ENCODE measurements around the gene F2R. TPM values are rescaled to one million over a fixed set of nuclear protein-coding genes. Genes with fewer than 3 reads are reported as not detected.

F2R gene
- total and polyA plus RNA-seq, 9 of the 15 experiments (the other 6 are each of a cell fraction or from before 2014, with no cell fraction given), result 4.0 to 34.7 (median 15.1) TPM

DNA sequence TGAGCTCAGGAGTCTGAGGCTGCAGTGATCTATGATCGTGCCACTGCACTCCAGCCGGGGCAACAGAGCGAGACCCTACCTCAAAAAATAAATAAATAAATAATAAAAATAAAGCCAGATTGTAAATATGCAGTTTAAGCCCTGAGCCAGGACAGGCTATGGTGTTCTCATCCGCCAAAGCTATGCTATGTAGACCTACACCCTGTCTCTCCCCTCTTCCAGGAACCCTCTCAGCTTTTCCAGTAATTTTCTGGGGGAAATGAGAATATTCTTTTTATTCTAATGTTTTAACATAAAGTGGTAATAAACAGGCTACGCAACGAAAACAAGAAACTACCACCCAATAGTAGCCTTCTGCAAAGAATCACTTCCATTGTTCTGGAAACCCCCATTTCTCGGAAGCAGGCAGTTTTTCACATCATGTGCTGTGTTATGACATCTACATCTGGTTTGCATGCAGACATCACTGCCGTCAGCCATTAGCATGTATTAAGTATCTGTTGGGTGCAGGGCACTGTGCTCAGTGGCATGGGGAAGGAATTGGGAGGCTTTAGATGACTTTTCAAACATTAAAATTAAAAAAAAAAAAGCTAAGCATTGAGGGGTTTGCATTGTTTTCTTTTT, 38.0 kb upstream of the F2R start (continued):
- TF ChIP-seq FOXP1 (CRISPR knock-in tag; IDR thresholded peaks at IDR 0.05) (no peak), ERF (CRISPR knock-in tag; IDR thresholded peaks at IDR 0.05) (no peak), HSF4 (CRISPR knock-in tag; IDR thresholded peaks at IDR 0.05; ENCODE audit: borderline replicate concordance) (no peak), ETS2 (tag; IDR thresholded peaks at IDR 0.05; ENCODE audit: borderline replicate concordance, poor library complexity, severe bottlenecking) (no peak), FOXA1 (IDR thresholded peaks at IDR 0.05; ENCODE audit: borderline replicate concordance) (no peak)
- TF ChIP-seq, protein P1, sequence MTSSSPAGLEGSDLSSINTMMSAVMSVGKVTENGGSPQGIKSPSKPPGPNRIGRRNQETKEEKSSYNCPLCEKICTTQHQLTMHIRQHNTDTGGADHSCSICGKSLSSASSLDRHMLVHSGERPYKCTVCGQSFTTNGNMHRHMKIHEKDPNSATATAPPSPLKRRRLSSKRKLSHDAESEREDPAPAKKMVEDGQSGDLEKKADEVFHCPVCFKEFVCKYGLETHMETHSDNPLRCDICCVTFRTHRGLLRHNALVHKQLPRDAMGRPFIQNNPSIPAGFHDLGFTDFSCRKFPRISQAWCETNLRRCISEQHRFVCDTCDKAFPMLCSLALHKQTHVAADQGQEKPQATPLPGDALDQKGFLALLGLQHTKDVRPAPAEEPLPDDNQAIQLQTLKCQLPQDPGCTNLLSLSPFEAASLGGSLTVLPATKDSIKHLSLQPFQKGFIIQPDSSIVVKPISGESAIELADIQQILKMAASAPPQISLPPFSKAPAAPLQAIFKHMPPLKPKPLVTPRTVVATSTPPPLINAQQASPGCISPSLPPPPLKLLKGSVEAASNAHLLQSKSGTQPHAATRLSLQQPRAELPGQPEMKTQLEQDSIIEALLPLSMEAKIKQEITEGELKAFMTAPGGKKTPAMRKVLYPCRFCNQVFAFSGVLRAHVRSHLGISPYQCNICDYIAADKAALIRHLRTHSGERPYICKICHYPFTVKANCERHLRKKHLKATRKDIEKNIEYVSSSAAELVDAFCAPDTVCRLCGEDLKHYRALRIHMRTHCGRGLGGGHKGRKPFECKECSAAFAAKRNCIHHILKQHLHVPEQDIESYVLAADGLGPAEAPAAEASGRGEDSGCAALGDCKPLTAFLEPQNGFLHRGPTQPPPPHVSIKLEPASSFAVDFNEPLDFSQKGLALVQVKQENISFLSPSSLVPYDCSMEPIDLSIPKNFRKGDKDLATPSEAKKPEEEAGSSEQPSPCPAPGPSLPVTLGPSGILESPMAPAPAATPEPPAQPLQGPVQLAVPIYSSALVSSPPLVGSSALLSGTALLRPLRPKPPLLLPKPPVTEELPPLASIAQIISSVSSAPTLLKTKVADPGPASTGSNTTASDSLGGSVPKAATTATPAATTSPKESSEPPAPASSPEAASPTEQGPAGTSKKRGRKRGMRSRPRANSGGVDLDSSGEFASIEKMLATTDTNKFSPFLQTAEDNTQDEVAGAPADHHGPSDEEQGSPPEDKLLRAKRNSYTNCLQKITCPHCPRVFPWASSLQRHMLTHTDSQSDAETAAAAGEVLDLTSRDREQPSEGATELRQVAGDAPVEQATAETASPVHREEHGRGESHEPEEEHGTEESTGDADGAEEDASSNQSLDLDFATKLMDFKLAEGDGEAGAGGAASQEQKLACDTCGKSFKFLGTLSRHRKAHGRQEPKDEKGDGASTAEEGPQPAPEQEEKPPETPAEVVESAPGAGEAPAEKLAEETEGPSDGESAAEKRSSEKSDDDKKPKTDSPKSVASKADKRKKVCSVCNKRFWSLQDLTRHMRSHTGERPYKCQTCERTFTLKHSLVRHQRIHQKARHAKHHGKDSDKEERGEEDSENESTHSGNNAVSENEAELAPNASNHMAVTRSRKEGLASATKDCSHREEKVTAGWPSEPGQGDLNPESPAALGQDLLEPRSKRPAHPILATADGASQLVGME (CRISPR knock-in tag; IDR thresholded peaks at IDR 0.05), result no peak
